Measurements from ENCODE around the gene GRM2. TPM values are rescaled to one million over a fixed set of nuclear protein-coding genes. Genes with fewer than 3 reads are reported as not detected.

The GRM2 gene
- total RNA-seq, 1 experiment from 2014 or later: 1.9 TPM

DNA sequence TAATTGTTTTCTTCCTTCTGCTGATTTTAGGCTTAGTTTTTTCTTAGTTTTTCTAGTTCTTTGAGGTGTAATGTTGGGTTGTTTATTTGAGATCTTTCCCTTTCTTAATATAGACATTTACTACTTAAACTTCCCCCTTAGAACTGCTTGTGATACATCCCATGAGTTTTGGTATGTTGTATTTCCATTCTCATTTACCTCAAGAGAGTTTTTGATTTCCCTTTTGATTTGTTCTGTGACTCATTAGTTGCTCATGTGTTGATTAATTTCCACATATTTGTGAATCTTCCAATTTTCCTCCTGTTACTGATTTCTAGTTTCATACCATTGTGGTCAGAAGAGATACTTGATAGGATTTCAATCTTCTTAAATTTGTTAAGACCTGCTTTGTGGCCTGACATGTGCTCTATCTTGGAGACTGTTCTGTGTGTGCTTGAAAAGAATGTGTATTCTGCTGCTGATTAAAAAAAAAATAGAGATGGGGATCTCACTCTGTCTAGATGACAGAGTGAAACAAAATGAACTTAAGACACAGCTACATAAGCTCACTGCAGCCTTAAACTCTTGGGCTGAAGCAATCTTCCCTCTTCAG is 22.3 kb downstream of the GRM2 start:
- Histone ChIP-seq H2AFZ (ENCODE audit: low read length) (no peak overlapping the region), H2BK12ac (ENCODE audit: insufficient read length, low read depth, low read length) (no peak overlapping the region), H3K79me1 (ENCODE audit: insufficient read depth, low read depth, low read length, poor library complexity, severe bottlenecking) (no peaks in the 10 kb centered on the region), H3K4me2 (ENCODE audit: insufficient read depth, insufficient read length, low read length) (no peak overlapping the region), H3K9me3 (ENCODE audit: control insufficient read depth, low read depth, low read length) (no peaks in the 10 kb centered on the region), H2BK5ac (ENCODE audit: insufficient read length, low read length) (no peak overlapping the region), H2AK5ac (ENCODE audit: insufficient read length, low read length) (no peak overlapping the region), H3K18ac (ENCODE audit: insufficient read length, low read depth, low read length) (no peak overlapping the region), H2BK20ac (ENCODE audit: low read depth, low read length, poor library complexity, severe bottlenecking) (no peak overlapping the region), H3K4ac (ENCODE audit: low read depth, low read length) (no peak overlapping the region), H3K23ac (ENCODE audit: insufficient read length, low read depth, low read length) (no peak overlapping the region), H3K79me2 (ENCODE audit: insufficient read depth, low read length) (no peaks in the 10 kb centered on the region), H4K91ac (ENCODE audit: insufficient read length, low read depth, low read length) (no peak overlapping the region), H3K27ac (ENCODE audit: insufficient read length, low read depth, low read length) (no peak overlapping the region), H2BK120ac (ENCODE audit: low read depth, low read length, poor library complexity, severe bottlenecking) (no peak overlapping the region), H4K5ac (ENCODE audit: insufficient read length, low read depth, low read length) (no peak overlapping the region), H2BK15ac (ENCODE audit: low read depth, low read length) (no peak overlapping the region), H3K4me1 (ENCODE audit: insufficient read depth, low read length) (no peaks in the 10 kb centered on the region), H3K9ac (ENCODE audit: extremely low read depth, insufficient read length, low read length) (no peak overlapping the region), H4K8ac (replicated peaks; ENCODE audit: insufficient read length, low read depth, low read length) (no peak overlapping the region), H3K14ac (ENCODE audit: insufficient read depth, low read length) (no peak overlapping the region), H3K56ac (ENCODE audit: insufficient read length, low read depth, low read length) (no peak overlapping the region), H3K27me3 (ENCODE audit: insufficient read depth, low read length) (no peaks in the 10 kb centered on the region), H4K20me1 (ENCODE audit: control insufficient read depth, insufficient read depth, insufficient read length) (no peaks in the 10 kb centered on the region), H3K23me2 (ENCODE audit: insufficient read length, low read depth, low read length, poor library complexity, severe bottlenecking) (no peaks in the 10 kb centered on the region), H3T11ph (ENCODE audit: low read length) (no peak overlapping the region)
- Mint-ChIP-seq H3K4me3 (no peak overlapping the region), H3K36me3 (ENCODE audit: insufficient read depth in 1 of 3, low read depth in 3 of 3) (0 out of 7 replicates have a peak, but pooled peaks cover 0 to 3% (median 0%) of the 10 kb centered on the region in 3 experiments), H3K27ac (no peak overlapping the region), H3K4me1 (peaks cover 0 to 2% of the 10 kb centered on the region in 2 experiments; a peak in 3 of 4 replicates), H3K27me3 (ENCODE audit: low read depth) (peaks cover 2% of the 10 kb centered on the region; the same call in 1 of the 2 replicates), H3K9me3 (no peaks in the 10 kb centered on the region; a peak in 2 of 5 replicates)
- TF ChIP-seq, protein P1, sequence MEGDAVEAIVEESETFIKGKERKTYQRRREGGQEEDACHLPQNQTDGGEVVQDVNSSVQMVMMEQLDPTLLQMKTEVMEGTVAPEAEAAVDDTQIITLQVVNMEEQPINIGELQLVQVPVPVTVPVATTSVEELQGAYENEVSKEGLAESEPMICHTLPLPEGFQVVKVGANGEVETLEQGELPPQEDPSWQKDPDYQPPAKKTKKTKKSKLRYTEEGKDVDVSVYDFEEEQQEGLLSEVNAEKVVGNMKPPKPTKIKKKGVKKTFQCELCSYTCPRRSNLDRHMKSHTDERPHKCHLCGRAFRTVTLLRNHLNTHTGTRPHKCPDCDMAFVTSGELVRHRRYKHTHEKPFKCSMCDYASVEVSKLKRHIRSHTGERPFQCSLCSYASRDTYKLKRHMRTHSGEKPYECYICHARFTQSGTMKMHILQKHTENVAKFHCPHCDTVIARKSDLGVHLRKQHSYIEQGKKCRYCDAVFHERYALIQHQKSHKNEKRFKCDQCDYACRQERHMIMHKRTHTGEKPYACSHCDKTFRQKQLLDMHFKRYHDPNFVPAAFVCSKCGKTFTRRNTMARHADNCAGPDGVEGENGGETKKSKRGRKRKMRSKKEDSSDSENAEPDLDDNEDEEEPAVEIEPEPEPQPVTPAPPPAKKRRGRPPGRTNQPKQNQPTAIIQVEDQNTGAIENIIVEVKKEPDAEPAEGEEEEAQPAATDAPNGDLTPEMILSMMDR (conservative IDR thresholded peaks at IDR 0.05): no peak
- no peak for DNase-seq
